IPS DF 4.7 (cell line): Measurements from ENCODE around the gene PRPS1.
"Not testable (repeated sequence)": the region's sequence is repeated elsewhere in the genome, so short reads cannot be mapped to it uniquely, and the experiment has no call there.

Experiments used
- DNase-seq: peaks from one replicate; pipeline ENCODE4 v3.0.0-alpha.2; 2013; ENCODE audit warnings: low spot score; ENCODE audit errors: extremely low read depth

The PRPS1 gene

DNA sequence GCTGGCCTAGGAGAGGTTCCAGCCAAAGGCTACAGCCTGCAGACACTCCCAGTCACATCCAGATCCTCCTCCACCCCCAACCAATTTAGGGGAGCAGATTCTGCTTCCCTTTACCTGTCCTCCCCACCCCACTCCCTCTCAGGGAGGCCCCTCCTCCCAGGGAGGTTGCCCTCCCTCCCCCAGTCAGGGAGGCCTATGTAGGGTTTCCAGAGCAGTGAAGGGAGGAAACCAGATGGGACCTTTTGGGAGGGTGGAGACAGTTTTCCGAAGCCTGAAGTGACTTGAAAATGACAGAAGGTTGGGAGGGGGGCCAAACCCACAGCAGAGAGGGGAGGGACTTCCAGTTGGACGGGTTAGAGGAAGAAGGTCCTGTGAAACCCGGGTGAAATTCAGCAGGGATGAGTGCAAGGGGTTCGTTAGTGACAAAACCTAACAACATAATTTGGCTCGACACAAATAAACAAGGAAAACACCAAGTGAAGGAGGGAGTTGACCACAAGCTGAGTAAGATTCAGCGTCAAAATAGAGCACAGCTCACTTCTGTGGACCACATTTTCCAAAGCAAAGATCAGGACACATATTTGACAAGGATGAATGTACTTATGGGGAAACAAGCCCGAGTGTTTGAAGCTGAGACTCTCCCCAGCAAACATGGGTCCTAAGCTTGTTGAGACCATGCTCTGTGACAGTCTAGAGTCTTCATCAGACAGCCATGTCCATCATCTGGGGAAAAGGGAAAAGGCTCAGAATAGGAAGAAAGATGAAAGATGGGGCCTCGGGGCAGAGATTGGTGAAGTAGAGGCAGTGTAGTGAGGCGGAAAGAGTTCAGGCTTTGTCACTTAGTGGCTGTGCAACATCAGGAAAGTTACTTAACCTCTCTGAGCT, 46.4 kb downstream of the PRPS1 start:
- DNase-seq, result no peak

DNA sequence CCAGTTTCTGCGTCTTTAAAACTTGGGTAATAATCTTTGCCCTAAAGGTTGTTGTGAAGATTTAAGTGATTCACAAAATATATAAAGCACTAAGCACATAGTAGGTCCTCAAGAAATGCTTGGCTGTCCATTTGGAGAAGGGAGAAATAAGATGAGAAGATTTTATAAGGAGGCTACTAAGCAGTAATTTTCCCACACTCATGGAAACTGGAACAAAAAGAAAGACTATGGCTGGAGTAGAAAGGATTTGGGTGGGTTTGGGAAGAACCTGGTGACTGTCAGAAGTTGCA, 47.0 kb downstream of the PRPS1 start:
- DNase-seq, result no peak

DNA sequence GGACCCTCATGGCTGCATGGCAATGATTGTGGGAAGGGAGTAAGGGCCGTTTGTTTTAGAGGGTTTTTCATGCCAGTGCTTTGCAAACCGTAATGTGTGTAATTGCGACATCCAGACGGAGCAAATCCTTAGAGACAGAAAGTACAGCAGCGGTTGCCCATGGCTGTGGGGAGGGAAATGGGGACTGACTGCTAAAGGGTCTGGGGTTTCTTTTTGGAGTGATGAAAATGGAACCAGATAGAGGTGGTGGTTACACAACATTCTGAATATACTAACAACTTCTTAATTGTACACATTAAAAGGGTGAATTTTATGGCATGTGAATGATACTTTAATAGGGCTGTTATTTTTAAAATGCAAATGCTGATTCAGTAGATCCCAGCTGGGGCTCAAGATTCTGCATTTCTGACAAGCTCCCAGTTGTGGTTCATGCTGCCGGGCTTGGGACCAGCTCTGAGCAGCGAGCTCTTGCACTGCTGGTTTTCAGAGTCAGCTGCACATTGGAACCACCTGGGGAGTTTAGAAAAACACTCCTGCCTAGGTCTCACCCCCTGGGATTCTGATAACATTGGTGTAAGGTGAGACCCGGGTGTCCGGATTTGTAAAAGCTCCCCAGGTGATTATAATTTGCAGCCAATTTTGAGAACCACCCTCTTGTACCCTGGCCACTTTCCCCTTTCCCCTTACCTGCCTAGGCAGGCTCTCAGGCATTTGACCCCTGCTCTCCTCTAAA, 47.7 kb downstream of the PRPS1 start:
- DNase-seq, result no peak

DNA sequence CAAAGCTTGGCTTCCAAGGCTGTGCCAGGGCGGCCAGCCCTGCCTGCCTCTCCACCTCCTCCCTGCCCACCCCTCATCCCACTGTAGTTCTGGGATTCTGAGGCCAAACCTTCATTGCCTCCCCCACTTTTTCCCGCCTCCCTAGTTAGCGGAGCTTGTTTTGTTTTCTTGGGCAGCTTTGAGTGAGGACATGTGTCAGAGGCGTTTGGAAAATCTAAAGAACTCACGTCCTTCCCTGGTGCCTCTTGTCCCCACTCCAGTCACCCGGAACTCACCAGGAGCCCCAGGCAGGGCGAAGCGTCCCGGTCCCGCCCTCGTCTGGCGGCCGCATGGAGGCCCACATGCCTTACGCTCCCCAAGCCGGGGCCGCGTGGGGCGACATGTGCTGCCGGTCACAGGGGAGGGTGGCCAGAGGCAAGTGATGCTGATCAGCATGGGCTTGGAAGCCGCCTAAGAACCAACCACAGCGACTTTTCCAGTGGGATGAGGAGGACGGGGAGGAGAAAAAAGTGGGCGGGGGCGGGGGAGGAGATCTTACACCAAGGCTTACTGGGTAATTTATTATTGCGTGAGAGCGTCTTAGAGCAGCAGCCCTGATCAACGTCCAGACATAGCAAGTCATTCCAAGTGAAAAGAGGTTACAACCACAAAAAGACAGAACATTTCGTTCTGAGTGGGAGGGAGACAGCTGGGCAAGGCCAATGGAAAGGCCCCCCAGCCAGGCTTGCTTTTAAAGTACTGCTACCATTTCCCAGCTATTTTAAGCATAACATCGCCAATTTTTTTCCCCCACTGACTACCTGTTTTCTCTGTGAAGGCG, 48.5 kb downstream of the PRPS1 start:
- DNase-seq, result no peak

DNA sequence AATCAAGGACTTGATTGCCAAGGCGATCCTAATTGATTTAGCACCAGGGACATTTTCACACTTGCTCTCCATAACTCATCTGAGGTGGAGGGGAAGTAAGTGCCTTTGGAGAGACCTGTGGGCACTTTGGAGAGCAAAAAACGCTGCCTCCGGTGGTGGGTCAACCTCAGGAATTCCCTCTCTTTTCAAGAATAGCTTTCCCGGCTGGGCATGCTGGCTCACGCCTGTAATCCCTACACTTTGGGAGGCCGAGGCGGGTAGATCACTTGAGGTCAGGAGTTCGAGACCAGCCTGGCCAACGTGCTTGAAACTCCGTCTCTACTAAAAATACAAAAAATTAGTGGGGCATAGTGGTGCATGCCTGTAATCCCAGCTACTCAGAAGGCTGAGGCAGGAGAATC, 49.2 kb downstream of the PRPS1 start:
- DNase-seq, result no peak

DNA sequence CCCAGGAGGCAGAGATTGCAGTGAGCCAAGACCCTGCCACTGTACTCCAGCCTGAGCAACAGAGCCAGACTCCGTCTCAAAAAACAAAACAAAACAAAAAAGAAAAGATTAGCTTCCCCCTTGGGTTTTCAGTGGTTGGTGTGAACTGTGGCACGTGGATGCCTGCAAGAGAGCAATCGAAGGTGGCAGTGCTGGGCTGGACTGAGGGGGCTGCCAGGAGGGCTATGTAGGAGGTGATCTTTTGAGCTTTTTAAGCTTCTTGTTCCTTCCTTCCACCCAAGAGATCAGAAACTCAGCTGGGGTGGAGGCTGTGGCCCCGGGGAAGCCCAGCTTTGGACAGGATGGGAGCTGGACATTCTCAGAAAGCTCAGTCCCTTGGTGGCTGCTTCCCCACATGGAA, 49.6 kb downstream of the PRPS1 start:
- no peak for DNase-seq

DNA sequence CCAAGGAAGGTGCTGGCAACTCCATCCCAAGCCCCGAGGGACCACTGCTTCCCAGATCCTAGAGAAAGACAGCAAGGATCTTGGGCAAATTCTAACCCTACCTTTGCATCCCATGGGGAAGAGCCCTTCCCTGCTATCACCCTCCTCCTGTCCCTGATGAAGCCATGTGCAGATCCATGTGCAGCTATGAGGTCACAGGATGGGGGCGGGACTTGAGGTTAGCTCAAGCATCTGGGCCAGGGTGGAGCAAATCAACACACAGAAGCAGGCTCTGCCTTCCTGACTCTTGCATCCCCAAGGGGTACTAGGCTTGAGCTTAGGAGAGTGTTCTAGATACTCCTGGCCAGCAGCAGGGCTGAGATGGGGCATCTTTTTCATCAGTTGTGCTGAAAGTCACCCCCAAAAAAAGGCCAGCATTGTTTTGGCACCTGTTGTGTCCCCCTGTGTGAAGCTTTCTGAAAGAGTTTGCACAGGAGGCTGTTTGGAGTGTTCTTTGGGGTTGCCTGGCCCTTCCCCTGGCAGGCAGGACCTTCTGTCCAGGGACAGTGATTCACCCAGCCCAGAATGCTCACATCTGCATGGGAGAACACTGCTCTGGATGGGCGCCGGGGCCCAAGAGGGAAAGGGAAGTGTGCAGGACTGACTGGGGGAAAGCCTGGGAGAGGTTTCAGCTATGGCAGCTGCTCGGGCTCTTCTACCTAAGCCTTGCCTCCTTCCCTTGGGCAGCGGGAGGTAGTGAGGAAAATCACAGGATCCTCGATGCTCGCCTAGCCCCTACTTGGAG, 50.8 kb downstream of the PRPS1 start:
- DNase-seq, result no peak

DNA sequence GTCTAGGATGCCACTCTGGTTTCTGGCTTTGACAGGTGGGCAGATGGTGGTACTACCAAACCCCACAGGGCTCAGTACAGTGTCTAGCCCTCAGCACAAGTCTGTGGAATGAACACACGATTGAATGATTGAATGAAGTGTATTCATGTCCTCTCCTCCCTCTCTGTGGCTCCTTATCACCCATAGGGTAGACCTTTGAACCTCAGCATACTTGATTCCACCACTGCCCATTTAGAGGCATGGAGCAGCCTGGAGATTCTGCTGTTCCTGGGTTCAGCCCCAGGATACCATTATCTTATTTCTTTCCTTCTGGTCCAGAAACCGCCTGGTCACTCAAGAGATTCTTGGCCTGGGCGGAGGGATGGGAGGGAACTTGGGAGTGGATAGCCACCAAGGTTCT, 53.9 kb downstream of the PRPS1 start:
- DNase-seq, result no peak

DNA sequence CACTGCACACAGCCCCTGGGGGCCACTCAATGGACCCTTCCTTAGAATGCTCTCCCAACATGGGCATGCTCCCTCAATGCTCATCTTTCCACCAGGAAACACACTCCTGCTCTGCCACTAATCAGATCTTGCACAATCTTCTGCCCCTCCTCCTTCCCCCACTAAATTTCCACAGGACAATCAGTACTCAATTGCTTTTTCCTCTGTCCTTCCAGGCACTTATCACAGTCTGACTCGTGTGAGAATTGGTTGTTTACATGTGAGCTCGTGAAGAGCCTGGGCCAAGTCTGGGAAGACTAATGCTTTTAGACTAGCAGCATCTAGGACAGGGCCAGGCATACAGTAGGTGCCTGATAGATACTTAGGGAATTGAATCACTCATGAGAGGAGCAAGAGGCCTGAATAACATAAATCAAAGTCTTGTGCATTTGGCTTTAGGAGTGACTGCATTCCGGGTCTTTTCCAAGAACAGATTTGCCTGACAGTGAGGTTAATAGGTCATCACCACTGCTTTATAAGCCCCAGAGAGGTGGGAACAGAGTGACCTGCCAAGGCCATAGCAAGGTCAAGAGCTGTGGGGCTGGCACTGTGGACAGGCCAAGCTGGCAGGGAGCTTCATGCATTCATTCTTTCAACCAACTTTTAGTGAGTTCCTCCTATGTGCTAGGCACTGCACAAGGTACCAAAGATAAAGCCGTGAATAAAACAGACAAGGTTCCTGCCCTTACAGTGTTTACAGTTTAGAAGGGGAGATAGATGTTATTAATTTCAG, 55.0 kb downstream of the PRPS1 start:
- no peak for DNase-seq

DNA sequence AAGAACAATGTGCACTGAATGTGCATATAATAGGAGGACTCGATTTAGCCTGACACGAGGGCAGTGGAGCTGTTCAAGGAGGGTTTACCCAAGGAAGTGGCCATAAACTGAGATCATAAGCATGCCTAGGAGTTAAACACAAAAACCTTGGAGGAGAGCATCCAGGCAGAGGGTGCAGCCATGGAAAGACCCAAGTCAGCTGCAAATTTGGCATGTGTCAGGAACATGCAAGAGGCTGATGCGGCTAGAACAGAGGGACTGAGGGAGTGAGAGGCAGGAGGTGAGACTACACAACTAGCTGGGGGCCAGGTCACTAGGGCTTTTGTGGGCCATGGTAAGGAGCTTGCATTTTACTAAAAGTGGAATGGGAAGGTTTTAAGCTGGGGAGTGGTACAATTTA, 55.6 kb downstream of the PRPS1 start:
- no peak for DNase-seq

DNA sequence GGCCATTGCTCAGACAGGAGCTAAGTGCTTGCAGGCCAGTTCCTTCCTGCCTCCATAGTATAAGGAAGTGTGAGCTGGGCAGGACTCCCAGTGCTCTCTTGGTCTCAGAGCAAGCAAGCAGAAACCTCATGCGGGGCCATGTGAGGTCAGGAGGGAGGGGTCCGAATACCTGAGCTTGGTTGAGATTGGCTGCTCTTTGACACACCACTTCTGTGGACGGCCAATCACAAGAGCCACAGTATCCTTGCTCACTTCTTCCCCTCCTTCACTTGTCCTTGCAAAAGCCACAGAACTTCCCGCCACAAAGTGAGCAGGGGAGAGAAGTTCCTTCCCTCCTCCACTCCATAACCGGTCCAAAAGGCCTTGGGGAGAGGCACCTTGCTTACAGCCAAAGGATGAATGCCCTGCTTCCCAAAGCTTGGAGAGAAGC, 56.7 kb downstream of the PRPS1 start:
- no peak for DNase-seq

DNA sequence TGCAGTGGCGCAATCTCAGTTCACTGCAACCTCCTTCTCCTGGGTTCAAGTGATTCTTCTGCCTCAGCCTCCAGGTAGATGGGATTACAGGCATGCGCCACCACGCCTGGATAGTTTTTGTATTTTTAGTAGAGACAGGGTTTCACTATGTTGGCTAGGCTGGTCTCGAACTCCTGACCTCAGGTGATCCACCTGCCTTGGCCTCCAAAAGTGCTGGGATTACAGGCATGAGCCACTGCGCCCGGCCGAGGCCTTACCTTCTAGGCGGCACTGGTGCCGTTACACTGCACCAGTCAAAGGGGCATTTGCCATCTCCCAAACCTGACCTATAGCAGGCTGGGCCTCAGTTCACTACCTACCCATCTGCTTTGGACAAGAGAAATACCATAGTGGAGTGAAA, 57.3 kb downstream of the PRPS1 start:
- not testable (repeated sequence) for DNase-seq

DNA sequence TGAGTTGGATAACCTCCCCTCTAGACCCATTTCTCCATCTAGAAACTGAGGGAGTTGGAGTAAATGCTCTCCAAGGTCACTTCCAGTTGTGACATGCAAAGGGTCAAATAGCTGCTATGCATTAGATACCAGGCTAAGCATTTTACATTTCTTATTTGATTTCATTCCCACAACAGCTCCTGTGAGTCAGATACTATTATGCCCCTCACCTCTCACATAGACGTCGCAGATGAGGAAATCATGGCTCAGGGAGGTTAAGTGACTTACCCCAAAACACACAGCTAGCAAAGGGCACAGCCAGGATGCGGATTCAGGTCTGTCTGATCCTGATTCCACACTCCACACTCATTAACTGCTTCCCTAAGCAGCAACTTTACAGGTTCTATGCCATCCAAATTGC, 57.7 kb downstream of the PRPS1 start:
- no peak for DNase-seq

DNA sequence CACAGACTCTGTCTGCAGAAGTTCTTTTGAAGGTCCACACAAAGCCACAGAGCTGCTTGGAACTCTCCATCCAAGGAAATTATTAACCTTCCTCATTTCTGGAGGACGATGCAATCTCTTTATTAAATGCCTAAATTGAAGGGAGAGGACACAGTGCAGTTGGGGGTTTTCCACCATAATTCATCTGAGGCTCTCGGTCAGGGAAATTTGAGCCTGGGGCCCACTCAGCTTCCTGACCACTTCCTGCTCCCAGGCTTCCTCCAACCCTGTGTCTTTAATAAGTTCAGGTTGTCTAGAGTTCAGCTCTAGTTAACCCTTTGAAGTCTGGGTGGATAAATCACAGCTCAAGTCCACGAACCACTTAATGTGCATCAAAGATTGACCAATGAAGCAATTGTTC, 58.5 kb downstream of the PRPS1 start:
- no peak for DNase-seq

DNA sequence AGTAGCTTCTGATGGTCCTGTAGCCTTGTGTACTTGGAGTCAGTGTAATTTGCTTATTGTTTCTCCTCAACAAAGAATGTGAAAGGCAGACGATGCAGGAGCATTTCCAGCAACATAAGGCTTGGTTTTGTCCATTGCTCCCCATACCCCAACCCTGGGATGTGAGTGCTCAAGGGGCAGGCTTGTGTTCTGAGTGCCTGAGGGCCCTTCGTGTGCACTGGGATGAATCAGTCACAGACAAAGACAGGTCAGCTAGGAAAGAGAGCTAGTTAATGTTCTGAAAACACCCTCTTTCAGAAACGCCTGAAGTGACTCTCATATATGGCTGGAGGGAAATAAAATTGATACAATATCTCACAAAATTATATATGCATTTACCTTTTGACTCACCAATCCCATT, 59.1 kb downstream of the PRPS1 start:
- DNase-seq, result no peak

DNA sequence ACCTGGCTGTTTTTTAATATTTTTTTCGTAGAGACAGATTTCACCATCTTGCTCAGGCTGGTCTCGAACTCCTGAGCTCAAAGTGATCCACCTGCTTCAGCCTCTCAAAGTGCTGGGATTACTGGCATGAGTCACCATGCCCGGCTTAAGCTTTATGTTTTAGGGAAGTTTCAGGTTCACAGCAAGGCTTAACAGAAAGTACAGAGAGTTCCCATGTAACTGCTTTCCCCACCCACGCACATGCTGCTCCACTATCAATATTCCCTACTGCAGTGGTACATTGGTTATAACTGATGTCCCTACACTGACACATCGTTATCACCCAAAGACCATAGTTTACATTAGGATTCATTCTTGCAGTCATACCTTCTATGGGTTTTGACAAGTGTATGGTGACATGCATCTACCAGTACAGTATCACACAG, 62.7 kb downstream of the PRPS1 start:
- no peak for DNase-seq

DNA sequence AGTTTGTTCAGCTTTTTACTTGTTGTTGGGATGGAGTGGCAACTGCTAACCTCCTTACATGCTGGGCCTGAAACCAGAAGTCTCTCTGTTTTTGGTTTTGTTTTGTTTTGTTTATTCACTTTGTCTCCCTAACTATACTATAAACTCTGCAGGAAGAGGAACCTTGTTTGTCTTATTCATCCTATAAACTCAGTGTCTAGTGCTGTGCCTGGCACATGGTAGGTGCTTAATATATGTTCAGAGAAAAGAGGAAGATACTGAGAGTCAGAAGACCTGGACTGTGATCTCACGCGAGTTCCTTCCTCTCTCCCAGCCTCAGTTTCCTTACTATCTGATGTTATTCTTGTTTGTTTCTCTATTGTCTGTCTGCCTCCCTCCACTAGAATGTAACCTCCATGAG, 71.3 kb downstream of the PRPS1 start:
- DNase-seq, result no peak

DNA sequence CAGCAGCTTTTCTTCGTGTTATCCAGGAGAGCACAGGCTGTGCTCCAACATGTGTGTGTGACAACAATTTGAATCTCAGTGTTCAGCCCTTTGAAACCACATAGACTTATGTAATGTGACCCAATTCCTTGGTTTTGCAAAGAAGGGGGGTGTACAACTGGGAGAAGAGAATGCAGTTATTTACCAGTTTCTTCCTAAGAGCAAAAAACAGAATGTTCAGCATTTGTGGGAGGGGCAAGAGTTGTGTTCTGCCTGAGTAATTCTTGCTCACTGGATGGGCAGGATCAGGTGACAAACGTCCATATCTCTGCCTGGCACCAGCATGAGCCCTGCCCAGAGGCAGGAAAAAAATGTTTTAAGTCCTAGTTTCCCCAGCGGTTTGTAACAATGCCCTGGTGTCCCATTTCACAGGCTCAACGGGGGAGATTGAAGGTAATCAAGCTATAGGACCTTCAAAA, 72.0 kb downstream of the PRPS1 start:
- no peak for DNase-seq
